K562 (cell line): ENCODE results near the gene PGAP2. TPM values are rescaled to one million over a fixed set of nuclear protein-coding genes. Genes with fewer than 3 reads are reported as not detected.
A peak's percentile ranks its signal among the peaks of the same experiment; 100 is the strongest.

Experiments used
- E2F3 ChIP-seq: fragments of 250-450 bp; sonication (Bioruptor Pico); IDR thresholded peaks from 2 replicates; pipeline ENCODE4 v1.4.0; 2020; ENCODE audit warnings: mild to moderate bottlenecking
- ETS2 ChIP-seq: IDR thresholded peaks from 2 replicates; pipeline ENCODE4 v1.6.1; 2016; ENCODE audit warnings: borderline replicate concordance, missing genetic modification characterization, mild to moderate bottlenecking, moderate library complexity, missing compliant biosample characterization; ENCODE audit not compliant: poor library complexity, severe bottlenecking
- HDAC2 ChIP-seq: fragments of 450-650 bp; IDR thresholded peaks from 2 replicates; pipeline ENCODE4 v1.6.1; 2016; ENCODE audit warnings: mild to moderate bottlenecking
- HMBOX1 ChIP-seq: sonication (generic); IDR thresholded peaks from 2 replicates; pipeline ENCODE4 v1.6.1; 2016
- HMGN3 ChIP-seq: IDR thresholded peaks from 2 replicates; pipeline ENCODE4 v1.6.1; 2011; ENCODE audit warnings: borderline replicate concordance, low read depth, mild to moderate bottlenecking, mixed read lengths, low read length; ENCODE audit not compliant: insufficient read length; ENCODE audit errors: extremely low read depth
- NCOA6 ChIP-seq: fragments of 450-650 bp; IDR thresholded peaks from 2 replicates; pipeline ENCODE4 v1.6.1; 2017; ENCODE audit warnings: mild to moderate bottlenecking
- NELFE ChIP-seq: IDR thresholded peaks from 2 replicates; pipeline ENCODE4 v1.6.1; 2011; ENCODE audit warnings: mild to moderate bottlenecking; ENCODE audit not compliant: insufficient read depth, insufficient read length
- NFE2 ChIP-seq: IDR thresholded peaks from 2 replicates; pipeline ENCODE4 v1.6.1; 2014; ENCODE audit warnings: antibody characterized with exemption, low read depth
- NR1H2 ChIP-seq: sonication (generic); formaldehyde crosslinking; IDR thresholded peaks from 2 replicates; pipeline ENCODE4 v1.4.0; 2020; ENCODE audit warnings: mild to moderate bottlenecking, missing genetic modification reagents
- NR3C1 ChIP-seq: sonication (generic); formaldehyde crosslinking; IDR thresholded peaks from 2 replicates; pipeline ENCODE4 v1.8.1; 2022; ENCODE audit warnings: missing genetic modification reagents
- REST ChIP-seq, 2 experiments: fragments of 450-650 bp; formaldehyde crosslinking in 1 of 2; IDR thresholded peaks; 2 replicates each; pipeline versions ENCODE4 v1.4.0 to v1.6.1; 2014 to 2020; ENCODE audit warnings: mild to moderate bottlenecking in 2 of 2, borderline replicate concordance in 1 of 2, low read depth in 1 of 2
- RNF2 ChIP-seq: sonication (generic); IDR thresholded peaks from 2 replicates; pipeline ENCODE4 v1.6.1; 2016
- SMARCA4 ChIP-seq: fragments of 450-650 bp; IDR thresholded peaks from 2 replicates; pipeline ENCODE4 v1.6.1; 2016
- TCF7L2 ChIP-seq: fragments of 150-350 bp; IDR thresholded peaks from 2 replicates; pipeline ENCODE4 v1.6.1; 2016; ENCODE audit warnings: low read depth, mild to moderate bottlenecking, low read length, moderate library complexity
- ZNF174 ChIP-seq: fragments of 250-450 bp; sonication (Bioruptor Pico); IDR thresholded peaks from 2 replicates; pipeline ENCODE4 v1.4.0; 2020; ENCODE audit warnings: mild to moderate bottlenecking
- ZNF274 ChIP-seq: IDR thresholded peaks from 2 replicates; pipeline ENCODE4 v1.6.1; 2011; ENCODE audit warnings: low read depth, mild to moderate bottlenecking, low read length, moderate library complexity, borderline replicate concordance
- ZNF445 ChIP-seq: fragments of 250-450 bp; sonication (Bioruptor Pico); IDR thresholded peaks from 2 replicates; pipeline ENCODE4 v1.4.0; 2020; ENCODE audit warnings: low read depth, mild to moderate bottlenecking, moderate library complexity
- ZNF830 ChIP-seq: fragments of 250-450 bp; sonication (Bioruptor Pico); IDR thresholded peaks from 2 replicates; pipeline ENCODE4 v1.5.0; 2021; ENCODE audit warnings: mild to moderate bottlenecking
- polyA plus RNA-seq, 8 experiments: library from polyadenylated mRNA; depleted of rRNA in 4 of 8; stranded (reverse) in 5 of 8; unstranded in 3 of 8; fragments of >200 nt; fragmentation: Nextera tagmentation in 2 of 8; fragmentation: Illumina TruSeq in 1 of 8; extraction: Ambion mirVana in 2 of 8; extraction: Trizol in 1 of 8; gene quantifications; 2 replicates each; pipeline versions ENCODE4 v1.2.1 to v1.2.3, GENCODE V29; 2011 to 2014; ENCODE audit warnings: inconsistent platforms in 1 of 8, missing spikeins in 1 of 8
- total RNA-seq, 7 experiments: library from RNA; depleted of rRNA in 6 of 7; stranded (reverse); fragments of >200 nt in 6 of 7; fragmentation: Illumina TruSeq in 2 of 7; extraction: Trizol in 2 of 7; gene quantifications; 2 replicates each; pipeline versions ENCODE4 v1.2.1 to v1.2.3, GENCODE V29; 2011 to 2021; ENCODE audit warnings: low replicate concordance in 1 of 7
- TF ChIP-seq, protein P1 (sequence below): IDR thresholded peaks from 2 replicates; pipeline ENCODE4 v1.6.1; 2014; ENCODE audit warnings: antibody characterized with exemption

PGAP2 gene
- total and polyA plus RNA-seq, 9 of the 15 experiments (the other 6 are each of a cell fraction or from before 2014, with no cell fraction given) = 17.9 to 47.2 (median 33.7) TPM

DNA sequence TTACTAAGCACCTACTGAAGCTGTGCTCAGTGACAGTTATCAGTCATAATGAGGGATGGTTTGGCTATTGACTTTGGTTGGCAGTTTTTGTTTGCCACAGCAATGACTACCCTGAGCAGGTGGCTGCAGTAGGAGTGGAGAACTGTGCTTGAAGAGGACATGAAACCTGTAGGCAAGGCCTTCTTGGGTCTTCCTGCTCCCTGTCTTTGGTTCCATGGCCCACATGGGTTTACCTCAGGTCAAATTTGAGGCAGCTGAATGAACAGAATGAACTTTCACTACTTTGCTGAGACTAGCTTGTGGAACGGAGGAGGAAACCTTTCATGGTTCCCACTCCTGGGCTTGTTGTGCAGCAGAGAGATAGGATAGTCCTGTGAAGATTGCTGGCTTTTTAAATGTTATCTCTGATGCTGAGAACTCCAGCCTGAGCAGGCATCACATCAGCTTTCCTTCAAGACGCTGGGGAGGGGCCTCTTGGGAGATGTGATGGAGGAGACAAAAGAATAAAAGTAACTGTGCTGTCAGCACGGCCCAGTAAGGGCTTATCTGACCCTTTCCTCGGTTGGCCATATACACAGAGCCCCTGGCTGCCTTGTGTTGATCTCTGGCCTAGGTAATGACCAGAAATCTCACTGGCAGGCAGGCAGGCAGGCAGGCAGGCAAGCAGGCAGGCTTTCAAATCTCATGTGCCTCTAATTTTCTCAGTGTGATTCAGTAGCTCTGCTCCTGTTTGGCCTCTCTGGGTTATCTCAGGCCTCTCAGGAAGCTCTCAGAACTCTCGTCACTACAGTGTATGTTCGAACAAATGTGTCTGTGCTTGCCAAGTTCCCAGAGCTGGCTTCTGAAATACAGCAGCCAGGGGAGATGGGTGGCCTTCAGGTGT lies 59.1 kb downstream of the PGAP2 start (continued):
- TF ChIP-seq REST (IDR thresholded peaks at IDR 0.05; ENCODE audit: borderline replicate concordance) (peak; percentile 24; the same call in 1 of the 2 replicates), REST (CRISPR knock-in tag; IDR thresholded peaks at IDR 0.05; ENCODE audit: low read depth) (no peak), ZNF445 (CRISPR knock-in tag) (0 out of 2 replicates have a peak, but pooled peaks have one; percentile 39), ZNF174 (CRISPR knock-in tag) (no peak), NCOA6 (no peak), ETS2 (tag) (no peak), NR3C1 (no peak), HMBOX1 (peak; percentile 89), TCF7L2 (no peak), NELFE (no peak), ZNF274 (no peak), NR1H2 (CRISPR knock-in tag) (peak; percentile 96; the same call in 1 of the 2 replicates), HDAC2 (peak; percentile 90), HMGN3 (no peak), ZNF830 (no peak), RNF2 (no peak), NFE2 (no peak), SMARCA4 (peak; percentile 83), E2F3 (no peak)
- TF ChIP-seq, protein P1, sequence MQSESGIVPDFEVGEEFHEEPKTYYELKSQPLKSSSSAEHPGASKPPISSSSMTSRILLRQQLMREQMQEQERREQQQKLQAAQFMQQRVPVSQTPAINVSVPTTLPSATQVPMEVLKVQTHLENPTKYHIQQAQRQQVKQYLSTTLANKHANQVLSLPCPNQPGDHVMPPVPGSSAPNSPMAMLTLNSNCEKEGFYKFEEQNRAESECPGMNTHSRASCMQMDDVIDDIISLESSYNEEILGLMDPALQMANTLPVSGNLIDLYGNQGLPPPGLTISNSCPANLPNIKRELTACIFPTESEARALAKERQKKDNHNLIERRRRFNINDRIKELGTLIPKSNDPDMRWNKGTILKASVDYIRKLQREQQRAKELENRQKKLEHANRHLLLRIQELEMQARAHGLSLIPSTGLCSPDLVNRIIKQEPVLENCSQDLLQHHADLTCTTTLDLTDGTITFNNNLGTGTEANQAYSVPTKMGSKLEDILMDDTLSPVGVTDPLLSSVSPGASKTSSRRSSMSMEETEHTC = no peak
